Fibroblast of skin of right biceps (primary cell): Measurements from ENCODE around the gene GATAD2B.
"Not testable (repeated sequence)": the region's sequence is repeated elsewhere in the genome, so short reads cannot be mapped to it uniquely, and the experiment has no call there.

ENCODE experiments used
- DNase-seq: peaks from one replicate; pipeline ENCODE4 v3.0.0-alpha.2; 2013

GATAD2B gene

DNA sequence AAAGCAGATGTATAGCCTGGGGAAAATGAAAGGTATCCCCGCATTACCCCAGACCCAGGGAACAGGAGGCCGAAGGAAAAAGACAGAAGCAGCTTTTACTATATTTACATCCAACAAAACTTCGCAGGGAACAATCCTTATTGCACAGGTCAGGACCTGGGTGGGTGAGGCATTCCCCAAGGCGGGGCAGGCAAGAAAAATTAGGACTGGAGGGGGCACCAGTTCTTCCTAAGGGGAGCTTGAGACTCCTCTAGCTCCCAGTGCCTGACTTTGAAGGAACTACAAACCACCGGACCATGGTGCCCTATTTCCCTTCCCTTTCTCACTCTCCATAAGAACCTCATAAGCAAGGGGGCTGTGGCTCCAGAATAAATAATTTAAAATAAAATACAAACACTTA, 6.7 kb upstream of the GATAD2B start:
- no peak for DNase-seq

DNA sequence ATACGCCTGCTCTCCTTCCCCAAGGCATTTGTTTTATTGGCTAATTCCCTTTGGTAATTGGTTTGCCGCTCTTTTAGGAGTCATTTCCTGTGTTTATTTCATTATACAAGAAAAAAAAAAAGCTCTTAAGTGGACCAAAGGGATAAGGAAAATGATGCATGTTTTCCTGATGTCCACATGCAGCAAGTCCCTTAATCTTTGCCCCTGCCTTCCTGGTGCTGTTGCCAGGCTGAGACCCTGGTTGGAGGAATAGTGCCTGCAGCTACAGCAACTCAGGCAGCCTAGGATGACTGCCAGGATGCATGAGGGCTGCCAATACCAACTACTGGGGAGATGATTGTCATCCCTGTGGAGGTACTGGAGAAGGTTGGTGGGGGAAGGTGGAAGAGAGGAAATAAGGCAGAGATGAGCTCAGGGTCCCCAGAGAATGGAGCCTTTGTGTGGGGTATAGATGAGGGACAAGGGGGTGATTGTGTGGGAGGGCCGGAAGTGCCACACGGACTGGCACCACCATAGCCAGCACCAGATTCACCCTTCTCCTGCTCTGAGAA, 6.1 kb upstream of the GATAD2B start:
- DNase-seq, result no peak

DNA sequence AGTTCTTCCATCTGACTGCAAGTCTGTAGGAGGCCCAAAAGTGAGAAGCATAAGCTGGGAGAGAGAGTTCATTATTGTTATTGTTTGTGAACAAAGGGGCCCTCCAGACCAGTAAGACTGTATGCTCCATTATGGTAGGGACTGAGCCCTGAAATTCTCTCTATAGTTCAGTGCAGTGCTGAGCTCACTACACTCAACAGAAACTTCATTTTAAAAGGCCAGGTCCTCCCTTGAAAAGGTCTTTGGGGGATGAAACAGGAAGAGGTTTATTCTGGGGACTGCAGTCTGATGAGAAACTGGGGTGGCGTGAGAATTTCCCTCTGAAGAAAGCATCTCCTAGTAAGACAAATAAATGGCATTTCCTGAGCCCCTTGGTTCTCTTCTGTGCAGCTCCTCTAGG, 5.5 kb upstream of the GATAD2B start:
- DNase-seq, result no peak

DNA sequence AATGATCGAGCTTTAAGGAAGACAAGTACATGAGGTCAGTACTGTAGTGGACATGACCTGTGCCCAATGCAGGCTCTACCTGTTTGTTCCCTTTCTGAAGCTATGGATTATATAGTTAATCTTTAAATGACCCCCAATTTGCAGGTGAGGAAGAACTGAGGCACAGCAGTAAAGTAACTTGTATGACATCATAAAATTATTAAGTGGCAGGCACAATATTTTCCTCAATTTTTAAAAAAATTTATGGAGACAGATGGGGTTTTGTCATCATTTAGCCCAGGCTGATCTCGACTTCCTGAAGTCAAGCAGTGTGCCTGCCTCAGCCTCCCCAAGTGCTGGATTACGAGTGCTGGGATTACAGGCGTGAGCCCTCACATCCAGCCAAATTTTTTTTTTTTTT, 3.6 kb upstream of the GATAD2B start:
- DNase-seq, result no peak

DNA sequence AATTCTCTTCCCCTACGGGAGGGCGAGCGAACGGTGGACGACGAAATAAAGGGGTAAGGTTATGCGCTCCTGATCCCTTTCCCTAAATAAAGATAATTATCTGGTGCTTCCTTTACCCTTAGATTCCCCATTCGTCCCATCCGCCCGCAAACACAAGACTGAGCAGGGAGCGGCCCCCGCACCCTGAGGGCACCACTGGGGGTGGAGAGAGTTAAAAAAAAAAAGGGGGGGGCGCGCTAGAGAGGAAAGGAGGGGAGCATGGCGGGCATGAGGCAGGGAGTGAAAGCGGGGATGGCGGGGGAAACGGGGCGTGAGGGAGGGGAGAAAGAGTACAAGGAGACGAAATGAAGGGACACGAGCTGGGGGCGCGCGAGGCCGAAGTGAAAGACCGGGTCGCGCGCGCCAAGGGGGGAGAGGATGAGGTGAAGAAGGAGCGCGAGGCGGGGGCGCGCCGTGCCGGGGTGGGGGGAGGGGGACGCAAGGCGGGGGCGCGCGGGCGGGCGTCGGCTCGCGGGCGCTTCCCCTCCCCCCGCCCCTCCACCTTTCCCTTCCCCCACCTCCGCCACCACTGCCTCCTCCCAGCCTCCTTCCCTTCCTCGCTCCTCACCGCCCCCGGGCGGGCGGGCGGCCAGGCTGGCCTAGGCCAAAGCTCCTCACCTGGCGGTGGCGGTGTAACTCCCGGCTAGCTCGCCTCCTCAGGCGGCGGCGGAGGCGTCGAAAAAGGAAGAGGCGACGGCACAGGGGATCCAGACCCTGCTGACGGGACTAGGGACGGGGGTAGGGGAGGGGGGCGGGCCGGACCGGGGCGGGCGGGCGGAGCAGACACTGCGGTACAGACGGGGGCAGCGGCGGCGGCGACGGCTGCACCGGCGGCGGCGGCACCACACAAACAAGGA, 448 bp downstream of the GATAD2B start:
- DNase-seq, result no peak

DNA sequence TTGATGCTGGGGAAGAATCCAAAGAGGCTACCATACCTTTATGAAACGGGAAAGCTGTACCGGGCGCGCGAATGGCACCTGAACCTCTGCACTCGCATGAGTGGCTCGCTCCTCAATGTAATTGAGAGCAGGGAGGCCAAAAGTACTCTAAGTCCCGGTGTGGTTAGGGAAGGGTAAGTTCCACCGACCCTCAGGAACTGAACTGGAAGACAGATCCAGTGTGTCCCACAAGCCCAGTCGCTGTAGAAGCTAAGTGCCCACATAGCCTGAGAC, 1.0 kb downstream of the GATAD2B start:
- DNase-seq, result no peak

DNA sequence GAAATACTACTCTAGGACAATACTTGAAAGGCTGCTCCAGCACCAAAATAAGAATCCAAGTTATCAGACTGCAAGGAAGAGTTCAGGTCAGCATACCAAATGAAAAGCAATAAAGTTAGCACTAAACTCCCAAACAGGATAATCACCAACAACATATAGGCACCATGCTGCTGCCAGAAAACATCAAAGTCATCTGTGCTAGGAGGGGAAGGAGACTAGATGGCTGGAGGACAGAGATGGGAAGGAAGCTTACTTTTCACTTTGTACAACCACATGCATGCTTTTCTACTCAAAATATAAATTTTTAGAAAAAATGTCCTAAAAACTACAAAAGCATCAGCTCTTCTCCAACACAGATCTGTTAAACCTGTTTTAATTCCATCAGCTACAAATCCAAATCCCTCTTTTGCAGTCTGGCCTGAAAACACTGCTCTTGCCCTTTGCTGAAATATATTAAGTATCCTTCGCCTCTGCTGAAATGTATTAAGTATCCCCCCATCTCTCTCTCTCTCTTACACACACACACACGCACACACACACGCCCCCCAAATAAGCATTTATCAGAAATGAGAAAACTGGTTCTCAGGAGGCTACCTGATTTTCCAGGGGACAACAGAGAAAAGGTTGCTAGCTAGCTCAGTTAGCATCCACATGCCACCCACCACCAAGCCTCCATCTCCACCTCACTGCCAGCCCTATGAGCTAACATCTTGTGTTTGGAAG, 1.5 kb downstream of the GATAD2B start:
- no peak for DNase-seq

DNA sequence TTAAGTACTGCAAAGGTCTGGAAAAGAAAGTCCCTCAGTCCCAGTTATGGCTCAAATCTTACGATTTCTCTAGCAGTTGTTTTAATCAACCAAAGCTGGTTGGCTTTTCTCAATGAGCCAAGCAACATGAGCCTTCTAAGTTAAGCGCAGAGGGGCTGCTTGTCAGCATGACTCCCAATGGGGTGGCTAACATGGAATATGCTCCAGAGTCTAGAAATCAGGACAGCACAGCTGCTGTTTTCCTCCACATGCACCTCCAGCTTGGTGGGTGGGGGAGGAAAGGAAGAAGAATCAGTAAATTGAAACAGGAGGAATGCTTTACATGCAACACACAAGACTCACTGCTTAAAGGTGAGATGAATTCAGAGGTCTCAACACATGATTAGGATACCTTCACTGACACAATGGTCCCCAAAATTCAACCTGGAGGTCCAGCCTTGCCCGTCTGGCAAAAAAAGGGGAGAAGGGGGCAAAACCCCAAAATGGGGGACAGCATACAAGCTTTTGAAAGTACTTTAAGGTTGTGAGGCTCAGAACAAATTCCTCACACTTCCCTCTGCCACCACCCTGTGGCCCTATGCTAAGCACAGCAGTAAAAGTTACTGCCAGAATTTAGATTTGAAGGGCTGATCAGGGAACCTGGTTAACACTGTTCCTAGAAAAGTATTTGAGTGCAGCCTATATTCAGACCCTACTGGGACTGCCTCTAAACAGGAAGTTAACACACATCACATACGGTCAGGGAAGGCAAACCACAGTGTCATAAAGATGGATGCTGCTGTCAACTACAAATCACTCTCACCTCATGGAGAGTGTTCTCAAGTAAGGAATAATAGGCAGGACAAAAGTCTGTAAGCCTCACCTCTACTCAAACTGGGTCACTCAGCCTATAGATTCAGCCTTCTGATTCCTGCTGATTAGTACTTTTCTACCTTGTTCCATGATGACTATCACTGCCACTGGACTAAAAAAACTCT, 2.6 kb downstream of the GATAD2B start:
- peak; percentile 61 for DNase-seq

DNA sequence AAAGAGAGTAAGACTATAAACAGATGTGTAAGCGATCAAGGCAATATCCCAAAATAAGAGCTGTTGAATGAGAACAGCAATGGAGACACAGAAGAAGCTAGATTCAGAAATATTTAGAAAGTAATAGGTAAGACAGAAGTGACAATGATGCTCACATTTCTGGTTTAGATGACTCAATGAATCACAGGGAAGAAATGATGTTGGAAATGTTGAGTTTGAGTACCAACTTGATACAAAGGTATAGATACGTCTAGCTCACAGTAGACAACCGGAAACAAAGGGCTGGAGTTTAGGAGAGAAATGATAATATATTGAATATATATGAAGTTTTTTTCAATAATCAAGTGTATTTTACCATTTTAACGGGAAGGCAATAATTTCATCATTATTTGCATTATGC, 6.5 kb downstream of the GATAD2B start:
- DNase-seq, result no peak

DNA sequence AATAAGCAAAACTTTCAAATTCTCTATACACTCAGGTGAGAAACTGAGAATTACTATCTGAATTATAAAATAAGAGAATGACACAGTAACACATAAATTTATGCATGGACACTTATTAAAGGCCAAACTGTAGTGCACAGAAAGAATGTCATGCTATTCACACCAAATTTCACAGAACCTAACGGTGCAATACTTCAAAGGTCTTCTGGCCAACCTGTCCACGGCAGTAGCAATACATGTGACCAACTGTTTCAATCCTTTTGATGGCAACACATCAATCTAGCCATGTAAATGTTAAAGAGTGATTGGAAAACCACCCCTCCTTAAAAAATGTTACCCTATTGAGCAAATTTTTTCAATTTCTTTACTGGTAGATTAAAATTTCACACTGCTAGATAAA, 10.4 kb downstream of the GATAD2B start:
- DNase-seq, result no peak

DNA sequence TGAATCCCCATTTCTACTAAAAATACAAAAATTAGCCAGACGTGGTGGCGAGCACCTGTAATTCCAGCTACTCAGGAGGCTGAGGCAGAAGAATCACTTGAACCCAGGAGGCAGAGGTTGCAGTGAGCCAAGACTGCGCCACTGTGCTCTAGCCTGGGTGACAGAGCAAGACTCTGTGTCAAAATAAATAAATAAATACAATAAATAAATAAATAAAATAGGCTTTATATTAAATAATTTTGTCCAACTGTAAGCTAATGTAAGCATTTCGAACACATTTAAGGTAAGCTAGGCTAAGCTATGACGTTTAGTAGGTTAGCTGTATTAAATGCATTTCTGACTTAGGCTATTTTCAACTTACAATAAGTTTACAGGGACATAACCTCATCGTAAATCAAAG, 12.2 kb downstream of the GATAD2B start:
- not testable (repeated sequence) for DNase-seq

DNA sequence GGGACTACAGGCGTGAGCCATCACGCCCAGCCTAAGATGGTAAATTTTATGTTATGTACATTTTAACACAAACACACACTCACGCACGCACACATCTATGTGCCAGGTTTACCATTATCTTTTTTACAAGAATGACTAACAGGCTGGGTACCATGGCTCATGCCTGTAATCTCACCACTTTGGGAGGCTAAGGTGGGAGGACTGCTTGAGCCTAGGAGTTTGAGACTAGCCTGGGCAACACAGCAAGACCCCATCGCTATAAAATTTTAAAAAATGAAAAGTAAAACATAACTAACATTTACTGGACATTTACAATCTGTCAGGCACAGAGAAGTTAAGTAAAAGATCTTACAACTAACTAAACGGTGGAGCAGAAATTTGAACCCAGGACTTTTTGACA, 14.7 kb downstream of the GATAD2B start:
- DNase-seq, result no peak

DNA sequence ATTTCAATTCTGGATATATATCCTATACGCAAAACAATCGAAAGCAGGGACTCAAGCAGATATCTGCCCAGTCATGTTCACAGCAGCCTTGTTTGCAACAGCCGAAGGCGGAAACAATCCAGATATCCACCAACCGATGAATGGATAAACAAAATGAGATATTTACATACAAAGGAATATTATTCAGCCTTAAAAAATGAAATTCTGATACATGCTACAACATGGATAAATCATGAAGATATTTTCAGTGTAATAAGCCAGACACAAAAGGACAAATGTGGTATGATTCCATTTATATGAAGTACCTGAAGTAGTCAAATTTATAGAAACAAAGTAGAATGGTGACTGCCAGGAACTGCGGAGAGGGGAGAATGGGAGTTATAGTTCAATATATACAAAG, 15.6 kb downstream of the GATAD2B start:
- no peak for DNase-seq

DNA sequence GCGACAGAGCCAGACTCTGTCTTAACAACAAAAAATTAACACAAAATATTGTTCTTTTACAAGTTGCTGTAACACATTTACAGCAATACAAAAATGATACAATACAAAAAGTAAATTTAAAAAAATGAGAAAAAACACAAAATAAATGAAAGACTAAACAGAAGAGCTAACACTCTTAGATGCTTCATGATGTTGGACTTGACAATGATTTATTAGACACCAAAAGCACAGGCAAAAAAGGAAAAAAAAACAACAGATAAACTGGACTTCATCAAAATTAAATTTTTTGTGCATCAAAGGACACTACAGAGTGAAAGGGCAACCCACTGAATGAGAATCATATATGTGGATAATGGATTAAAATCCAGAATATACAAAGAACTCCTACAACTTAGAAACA, 16.4 kb downstream of the GATAD2B start:
- no peak for DNase-seq

DNA sequence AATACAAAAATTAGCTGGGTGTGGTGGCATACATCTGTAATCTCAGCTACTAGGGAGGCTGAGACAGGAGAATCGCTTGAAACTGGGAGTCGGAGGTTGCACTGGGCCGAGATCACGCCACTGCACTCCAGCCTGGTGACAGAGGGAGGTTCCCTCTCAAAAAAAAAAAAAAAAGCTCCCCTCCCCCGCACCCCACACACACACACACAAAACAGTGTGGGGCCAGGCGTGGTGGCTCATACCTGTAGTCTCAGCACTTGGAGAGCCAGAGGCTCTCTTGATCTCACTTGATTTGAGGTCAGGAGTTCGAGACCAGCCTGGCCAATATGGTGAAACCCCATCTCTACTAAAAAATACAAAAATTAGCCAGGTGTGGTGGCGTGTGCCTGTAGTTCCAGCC, 16.9 kb downstream of the GATAD2B start:
- DNase-seq, result not testable (repeated sequence)

DNA sequence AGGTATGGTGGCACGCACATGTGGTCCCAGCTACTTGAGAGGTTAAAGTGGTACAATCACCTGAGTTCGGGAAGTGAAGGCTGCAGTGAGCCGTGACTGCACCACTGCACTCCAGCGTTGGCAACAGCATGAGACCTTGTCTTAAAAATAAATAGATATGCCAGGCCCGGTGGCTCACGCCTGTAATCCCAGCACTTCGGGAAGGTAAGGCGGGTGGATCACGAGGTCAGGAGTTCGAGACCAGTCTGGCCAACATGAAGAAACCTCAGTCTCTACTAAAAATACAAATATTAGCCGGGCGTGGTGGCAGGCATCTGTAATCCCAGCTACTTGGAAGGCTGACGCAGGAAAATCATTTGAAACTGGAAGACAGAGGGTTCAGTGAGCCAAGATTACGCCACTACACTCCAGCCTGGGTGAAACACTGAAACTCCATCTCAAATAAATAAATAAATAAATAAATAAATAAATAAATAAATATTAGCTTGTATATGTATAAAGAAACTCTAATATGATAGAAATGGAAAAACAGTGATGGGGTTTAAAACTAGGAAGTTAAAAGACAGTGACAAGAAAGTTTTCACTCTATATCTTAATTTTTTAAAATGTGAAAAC, 18.8 kb downstream of the GATAD2B start:
- DNase-seq, result no peak

DNA sequence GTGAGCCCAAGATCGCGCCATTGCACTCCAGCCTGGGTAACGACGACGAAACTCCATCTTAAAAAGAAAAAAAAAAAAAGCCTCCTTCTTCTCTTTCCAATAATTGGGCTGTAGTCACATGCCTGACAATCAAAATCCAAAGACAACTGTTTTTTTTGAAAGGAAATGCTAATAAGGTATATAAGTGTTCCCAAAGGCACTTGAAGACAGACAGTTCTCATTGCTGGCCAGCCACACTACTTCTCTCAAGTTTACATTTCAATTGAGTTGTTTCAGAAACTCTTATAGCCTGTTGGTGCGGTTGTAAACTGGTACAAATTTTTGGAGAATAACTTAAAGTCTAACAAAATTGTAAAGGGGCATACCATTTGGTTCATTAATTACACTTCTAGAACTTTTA, 23.3 kb downstream of the GATAD2B start:
- no peak for DNase-seq

DNA sequence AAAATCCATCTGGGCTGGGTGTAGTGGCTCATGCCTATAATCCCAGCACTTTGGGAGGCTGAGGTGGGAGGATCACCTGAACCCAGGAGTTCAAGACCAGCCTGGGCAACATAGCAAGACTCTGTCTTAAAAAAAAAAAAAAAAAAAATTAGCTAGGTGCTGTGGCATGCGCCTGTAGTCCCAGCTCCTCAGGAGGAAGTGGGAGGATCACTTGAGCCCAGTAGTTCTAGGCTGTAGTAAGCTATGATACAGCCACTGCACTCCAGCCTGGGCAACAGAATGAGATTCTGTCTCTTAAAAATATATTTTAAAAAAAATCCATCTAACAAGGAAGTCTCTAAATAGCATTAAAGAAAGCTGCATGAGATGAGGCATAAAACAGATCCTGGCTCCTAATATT, 26.9 kb downstream of the GATAD2B start:
- not testable (repeated sequence) for DNase-seq

DNA sequence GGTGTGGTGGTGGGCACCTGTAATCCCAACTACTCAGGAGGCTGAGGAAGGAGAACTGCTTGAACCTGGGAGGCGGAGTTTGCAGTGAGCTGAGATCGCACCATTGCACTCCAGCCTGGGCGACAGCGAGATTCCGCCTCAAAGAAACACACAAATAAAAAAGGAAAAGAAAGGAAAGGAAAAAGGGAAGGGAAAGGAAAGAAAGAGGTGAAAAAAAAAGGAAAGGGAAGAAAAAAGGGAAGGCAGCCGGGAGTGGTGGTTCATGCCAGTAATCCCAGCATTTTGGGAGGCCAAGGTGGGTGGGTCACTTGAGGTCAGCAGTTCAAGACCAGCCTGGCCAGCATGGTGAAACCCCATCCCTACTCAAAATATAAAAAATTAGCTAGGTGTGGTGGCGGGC, 31.7 kb downstream of the GATAD2B start:
- not testable (repeated sequence) for DNase-seq

DNA sequence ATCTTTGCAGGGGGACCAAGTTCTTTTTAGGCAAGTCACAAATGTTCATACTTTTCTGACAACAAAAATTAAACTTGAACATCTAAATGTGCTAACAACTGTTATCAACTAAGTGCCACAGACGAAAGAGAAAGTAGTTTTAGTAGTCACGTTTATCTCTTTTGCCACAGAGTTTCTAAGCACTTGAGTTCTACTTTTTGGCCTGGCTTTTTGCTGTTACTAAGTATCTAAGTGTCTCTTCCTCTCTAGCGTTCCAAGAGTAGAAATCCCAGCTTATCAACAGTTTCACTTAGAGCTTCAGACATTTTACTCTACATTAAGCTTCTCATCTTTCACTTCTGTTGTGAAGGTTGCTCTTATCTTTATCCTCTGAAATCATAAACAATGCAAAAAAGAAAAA, 34.2 kb downstream of the GATAD2B start:
- no peak for DNase-seq

DNA sequence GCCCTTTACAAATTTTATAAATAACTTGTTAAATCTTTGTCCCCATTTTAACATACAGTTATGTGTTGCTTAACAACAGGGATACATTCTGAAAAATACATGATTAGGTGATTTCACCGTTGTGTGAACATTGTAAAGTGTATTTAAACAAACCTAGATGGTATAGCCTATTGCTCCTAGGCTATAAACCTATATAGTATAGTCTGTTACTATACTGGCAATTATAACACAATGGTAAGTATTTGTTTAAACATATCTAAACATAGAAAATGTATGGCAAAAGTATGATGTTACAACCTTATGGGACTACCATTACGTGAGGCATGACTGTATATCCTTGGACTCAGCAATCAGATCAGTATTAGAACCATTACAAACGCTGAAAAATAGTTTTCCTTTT, 36.6 kb downstream of the GATAD2B start:
- no peak for DNase-seq

DNA sequence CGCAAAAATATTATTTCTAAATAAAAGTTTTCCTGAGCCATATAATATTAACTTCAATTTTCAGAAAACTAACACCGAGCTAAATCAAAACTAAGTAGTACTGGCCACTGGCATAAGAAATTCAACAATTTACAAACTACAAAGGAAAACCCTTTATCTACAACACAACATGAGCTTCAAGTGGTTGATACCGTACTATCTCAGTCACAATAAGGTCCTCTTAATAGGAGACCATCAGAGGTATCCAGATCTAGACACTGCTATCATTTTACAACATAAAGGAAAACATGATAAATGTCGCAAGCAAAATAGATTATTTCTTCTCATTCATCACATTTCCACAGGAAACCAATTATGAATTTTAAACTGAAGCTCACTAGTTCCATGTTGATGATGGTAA, 39.5 kb downstream of the GATAD2B start:
- no peak for DNase-seq
